K562 (cell line): ENCODE results near the gene SYT8. TPM values are rescaled to one million over a fixed set of nuclear protein-coding genes. Genes with fewer than 3 reads are reported as not detected.

Source experiments
- ATAC-seq: fragments of 200-7000 bp; cut with Tn5 transposase; 3 replicates; pipeline ENCODE4 v1.9.1; 2020; ENCODE audit warnings: moderate library complexity
- BruUV-seq: library from RNA; stranded (reverse); fragments of 400-500 nt; replicated peaks from 2 replicates; lab custom pipeline; 2021; lab: Mats Ljungman, UMichigan
- CTCF ChIA-PET: fragments of 300-600 bp; formaldehyde crosslinking; extraction: SDS; loops from one replicate; lab custom pipeline; 2021; ENCODE audit warnings: low intra/inter-chr PET ratio; lab: Yijun Ruan, JAX
- POLR2A ChIA-PET: fragments of 300-600, 350-650 bp; sonication (Branson Sonifier 250); formaldehyde crosslinking; extraction: SDS; loops from one replicate; lab custom pipeline; 2021; ENCODE audit warnings: antibody characterized with exemption, inconsistent platforms; lab: Yijun Ruan, JAX
- DNase-seq, 4 experiments: peaks; one replicate each; pipeline versions ENCODE4 v3.0.0 to v3.0.0-alpha.2; 2011 to 2018; ENCODE audit warnings: low spot score in 3 of 4, mixed read lengths in 3 of 4; ENCODE audit errors: extremely low read depth in 1 of 4
- FAIRE-seq: peaks from 2 replicates; lab custom pipeline; 2011; peaks lifted over from hg19 to GRCh38; lab: Jason Lieb, UNC
- H2AFZ ChIP-seq: 2 replicates; pipeline ENCODE4 v1.6.0; 2011; ENCODE audit warnings: low read depth, low read length, control low read depth, inconsistent platforms
- H3K27ac ChIP-seq: fragments of 200-600 bp; 3 replicates; pipeline ENCODE4 v1.8.0; 2011; ENCODE audit warnings: low read depth, mild to moderate bottlenecking, control low read depth, inconsistent platforms, low read length, moderate library complexity, mixed read lengths; ENCODE audit errors: extremely low read depth
- H3K27me3 ChIP-seq, 2 experiments: fragments of 300-600 bp in 1 of 2; 2 replicates in 1 of 2; 3 replicates in 1 of 2; pipeline versions ENCODE4 v1.6.0 to v1.8.0; 2011; ENCODE audit warnings: inconsistent platforms in 2 of 2, low read length in 2 of 2, mild to moderate bottlenecking in 1 of 2, mixed read lengths in 1 of 2, moderate library complexity in 1 of 2; ENCODE audit not compliant: control insufficient read depth in 2 of 2, insufficient read depth in 2 of 2
- H3K36me3 ChIP-seq: fragments of 300-600 bp; 3 replicates; pipeline ENCODE4 v1.8.0; 2011; ENCODE audit warnings: mild to moderate bottlenecking, low read length, inconsistent platforms; ENCODE audit not compliant: control insufficient read depth, insufficient read depth
- H3K4me1 ChIP-seq, 2 experiments: fragments of 200-600 bp in 1 of 2; replicated peaks in 1 of 2; 2 replicates in 1 of 2; 3 replicates in 1 of 2; pipeline versions ENCODE4 v1.5.1 to v1.8.0; 2011; ENCODE audit warnings: inconsistent platforms in 2 of 2, low read length in 2 of 2, mild to moderate bottlenecking in 1 of 2, mixed read lengths in 1 of 2, moderate library complexity in 1 of 2; ENCODE audit not compliant: control insufficient read depth in 2 of 2, insufficient read depth in 2 of 2
- H3K4me2 ChIP-seq: 2 replicates; pipeline ENCODE4 v1.6.1; 2011; ENCODE audit warnings: low read length, control low read depth, inconsistent platforms, mixed read lengths; ENCODE audit not compliant: insufficient read depth
- H3K4me3 ChIP-seq: fragments of 200-600 bp; sonication (generic), shearing (Covaris generic); 2 replicates; pipeline ENCODE4 v1.5.1; 2016; ENCODE audit warnings: control low read depth, inconsistent platforms
- H3K79me2 ChIP-seq: fragments of 200-600 bp; 3 replicates; pipeline ENCODE4 v1.8.0; 2011; ENCODE audit warnings: low read length, inconsistent platforms; ENCODE audit not compliant: control insufficient read depth, insufficient read depth
- H3K9ac ChIP-seq, 2 experiments: 2 replicates each; pipeline versions ENCODE4 v1.6.0 to v1.6.1; 2011; ENCODE audit warnings: low read depth in 2 of 2, low read length in 2 of 2, control low read depth in 1 of 2, inconsistent platforms in 1 of 2, mild to moderate bottlenecking in 1 of 2, mixed read lengths in 1 of 2; ENCODE audit not compliant: insufficient read depth in 1 of 2
- H3K9me1 ChIP-seq: one replicate; pipeline ENCODE4 v1.6.0; 2011; ENCODE audit warnings: inconsistent platforms, mild to moderate bottlenecking, low read length, moderate library complexity; ENCODE audit not compliant: control insufficient read depth, insufficient read depth
- H3K9me3 ChIP-seq: replicated peaks from 2 replicates; pipeline ENCODE4 v1.5.1; 2011; ENCODE audit warnings: low read depth, low read length, inconsistent platforms; ENCODE audit not compliant: control insufficient read depth, insufficient read depth
- H4K20me1 ChIP-seq: replicated peaks from 2 replicates; pipeline ENCODE4 v1.6.1; 2011; ENCODE audit warnings: low read length, inconsistent platforms, mixed read lengths; ENCODE audit not compliant: control insufficient read depth, insufficient read depth
- HDAC1 ChIP-seq, 2 experiments: fragments of 450-650 bp; IDR thresholded peaks; 2 replicates each; pipeline ENCODE4 v1.6.1; 2016 to 2017; ENCODE audit warnings: inconsistent platforms in 1 of 2, mild to moderate bottlenecking in 1 of 2, moderate library complexity in 1 of 2
- MAZ ChIP-seq, 2 experiments: fragments of 450-650 bp in 1 of 2; sonication (generic) in 1 of 2; formaldehyde crosslinking; IDR thresholded peaks in 1 of 2; conservative IDR thresholded peaks in 1 of 2; 2 replicates each; pipeline versions ENCODE4 v1.4.0 to v1.5.0; 2020; ENCODE audit warnings: mild to moderate bottlenecking in 1 of 2, missing genetic modification reagents in 1 of 2
- MYC ChIP-seq, 2 experiments: fragments of 250-450 bp in 1 of 2; sonication (Bioruptor Pico) in 1 of 2; IDR thresholded peaks; 2 replicates each; pipeline versions ENCODE4 v1.5.1 to v1.6.1; 2012 to 2021; ENCODE audit warnings: low read depth in 2 of 2, borderline replicate concordance in 1 of 2, improper control_type of control experiment in 1 of 2, low read length in 1 of 2, mild to moderate bottlenecking in 1 of 2, moderate library complexity in 1 of 2
- NKRF ChIP-seq: fragments of 450-650 bp; IDR thresholded peaks from 2 replicates; pipeline ENCODE4 v1.6.1; 2016; ENCODE audit warnings: borderline replicate concordance
- PHF21A ChIP-seq: fragments of 450-650 bp; IDR thresholded peaks from 2 replicates; pipeline ENCODE4 v1.6.1; 2017; ENCODE audit warnings: low read depth, borderline replicate concordance
- RCOR1 ChIP-seq, 2 experiments: IDR thresholded peaks; 2 replicates each; pipeline ENCODE4 v1.6.1; 2012; ENCODE audit warnings: low read depth in 2 of 2, low read length in 2 of 2, borderline replicate concordance in 1 of 2, improper control_type of control experiment in 1 of 2
- YY1 ChIP-seq, 3 experiments: IDR thresholded peaks; 2 replicates each; pipeline ENCODE4 v1.6.1; 2011; ENCODE audit warnings: low read length in 2 of 3, mild to moderate bottlenecking in 2 of 3, moderate library complexity in 2 of 3, borderline replicate concordance in 1 of 3, control low read depth in 1 of 3, low read depth in 1 of 3; ENCODE audit not compliant: insufficient read depth in 3 of 3, insufficient replicate concordance in 2 of 3, control insufficient read depth in 1 of 3, insufficient read length in 1 of 3; ENCODE audit errors: extremely low read depth in 1 of 3
- ZBTB7A ChIP-seq: IDR thresholded peaks from 2 replicates; pipeline ENCODE4 v1.6.1; 2011; ENCODE audit warnings: low read depth, mild to moderate bottlenecking, low read length, moderate library complexity, borderline replicate concordance; ENCODE audit not compliant: control insufficient read depth
- ZNF253 ChIP-seq: fragments of 250-450 bp; sonication (Bioruptor Pico); conservative IDR thresholded peaks from 2 replicates; pipeline ENCODE4 v1.6.1; 2021; ENCODE audit warnings: mild to moderate bottlenecking
- ZNF589 ChIP-seq: fragments of 200-800 bp; sonication (Bioruptor generic); IDR thresholded peaks from 2 replicates; pipeline ENCODE4 v1.6.1; 2016; ENCODE audit warnings: low read depth, missing genetic modification characterization, missing compliant biosample characterization
- WGBS: fragments of 100-300 bp; shearing (Covaris generic); methylation state at CpG from one replicate; pipeline ENCODE4 v1.1.6; 2016; ENCODE audit warnings: low coverage, mixed read lengths; ENCODE audit not compliant: insufficient coverage; ENCODE audit errors: missing lambda C conversion rate; 5-methylcytosine and 5-hydroxymethylcytosine counted together
- in situ Hi-C: fragments of 300-500 bp; cut with MboI; formaldehyde crosslinking; loops from 4 replicates; pipeline ENCODE4 v1.15.0; 2018; ENCODE audit warnings: inconsistent platforms, mixed read lengths
- intact Hi-C: fragments of 100-400 bp; cut with micrococcal nuclease; formaldehyde crosslinking; loops from 2 replicates; pipeline ENCODE4 v1.14.2; 2022
- polyA plus RNA-seq, 8 experiments: library from polyadenylated mRNA; depleted of rRNA in 4 of 8; stranded (reverse) in 5 of 8; unstranded in 3 of 8; fragments of >200 nt; fragmentation: Nextera tagmentation in 2 of 8; fragmentation: Illumina TruSeq in 1 of 8; extraction: Ambion mirVana in 2 of 8; extraction: Trizol in 1 of 8; gene quantifications; 2 replicates each; pipeline versions ENCODE4 v1.2.1 to v1.2.3, GENCODE V29; 2011 to 2014; ENCODE audit warnings: inconsistent platforms in 1 of 8, missing spikeins in 1 of 8
- total RNA-seq, 7 experiments: library from RNA; depleted of rRNA in 6 of 7; stranded (reverse); fragments of >200 nt in 6 of 7; fragmentation: Illumina TruSeq in 2 of 7; extraction: Trizol in 2 of 7; gene quantifications; 2 replicates each; pipeline versions ENCODE4 v1.2.1 to v1.2.3, GENCODE V29; 2011 to 2021; ENCODE audit warnings: low replicate concordance in 1 of 7
- TF ChIP-seq, protein P1 (sequence below): fragments of 450-650 bp; formaldehyde crosslinking; IDR thresholded peaks from 2 replicates; pipeline ENCODE4 v1.4.0; 2020; ENCODE audit warnings: mild to moderate bottlenecking, moderate library complexity

The SYT8 gene
- total and polyA plus RNA-seq, 9 of the 15 experiments (the other 6 are each of a cell fraction or from before 2014, with no cell fraction given), result not detected

DNA sequence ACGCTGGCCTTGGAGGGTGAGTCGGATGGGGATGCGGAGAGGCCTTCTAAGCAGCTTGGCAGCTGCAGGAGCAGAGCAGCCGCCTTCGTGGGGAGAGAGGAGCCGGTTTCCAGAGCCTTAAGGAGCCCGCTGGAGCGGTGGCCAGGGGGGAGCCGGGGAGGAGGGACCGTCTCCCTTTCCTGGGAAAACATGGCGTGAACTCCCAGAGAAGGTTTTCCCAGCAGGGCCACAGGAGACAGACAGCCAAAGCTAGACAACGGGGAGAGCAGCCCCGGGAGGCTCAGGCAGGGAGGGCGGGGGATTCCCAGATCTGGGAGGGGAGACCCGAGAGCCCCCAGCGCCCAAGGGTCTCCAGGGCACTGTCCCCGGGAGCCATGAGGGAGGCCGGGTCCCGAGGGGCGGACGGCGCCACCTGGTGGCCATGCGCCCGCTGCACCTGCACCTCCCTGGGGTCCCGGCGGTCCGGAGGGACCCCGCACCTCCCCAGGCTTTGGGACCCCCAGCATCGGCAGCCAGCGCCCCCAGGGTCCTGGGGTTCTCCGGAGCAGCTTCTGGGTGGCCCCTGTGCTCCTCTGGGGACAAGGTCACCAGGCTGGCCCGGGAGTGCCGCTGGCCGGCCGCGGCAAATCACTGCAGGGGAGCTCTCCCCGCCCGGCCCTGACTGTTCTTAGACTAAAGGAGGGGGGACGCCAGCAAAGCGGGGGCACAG, 2.4 kb upstream of the SYT8 start:
- BruUV-seq, result no TSS peak
- in situ Hi-C loops, result no loop called here
- no peak overlapping the region for H2AFZ ChIP-seq
- no peak overlapping the region for H3K4me2 ChIP-seq
- no peaks in the 10 kb centered on the region for H3K9me3 ChIP-seq
- ATAC-seq (peak; percentile 90), DNase-seq (peak; percentile 51 to 87 (median 84)), FAIRE-seq (no peak)
- CTCF ChIA-PET, result interaction anchor here (0.5 to 5.3 kb wide), 13 partner anchors 39 to 180 kb away, joined by 3 to 77 read pairs (median 5); partner anchors contain the start of gene KRTAP5-6
- H3K9ac ChIP-seq, result no peak overlapping the region
- no peak overlapping the region for H3K27ac ChIP-seq
- no peaks in the 10 kb centered on the region for H3K79me2 ChIP-seq
- no peak overlapping the region for H3K4me3 ChIP-seq
- peaks cover 3 to 75% of the 10 kb centered on the region in 2 experiments; a peak in 4 of 5 replicates for H3K27me3 ChIP-seq
- WGBS, result under 1% methylated on average over 31 of the region's 40 CpGs
- H3K4me1 ChIP-seq, result peaks cover 0 to 40% of the 10 kb centered on the region in 2 experiments; a peak in 2 of 5 replicates
- intact Hi-C loops, result loop anchor here (1.0 to 2.0 kb wide), 2 partner anchors 138 to 180 kb away; no protein-coding TSS in a partner anchor
- no peaks in the 10 kb centered on the region for H3K36me3 ChIP-seq
- peaks cover 15% of the 10 kb centered on the region for H4K20me1 ChIP-seq
- POLR2A ChIA-PET, result interaction anchor here (0.6 kb wide), 1 partner anchor 127 kb away, joined by 3 read pairs; no protein-coding TSS in a partner anchor
- no peaks in the 10 kb centered on the region for H3K9me1 ChIP-seq
- TF ChIP-seq HDAC1 (IDR thresholded peaks at IDR 0.05) (0 out of 4 replicates have a peak, but pooled peaks of 1 of the 2 experiments have one; percentile 24), RCOR1 (IDR thresholded peaks at IDR 0.05; ENCODE audit: borderline replicate concordance in 1 of 2, low read depth in 2 of 2, low read length in 2 of 2) (0 out of 4 replicates have a peak, but pooled peaks of 1 of the 2 experiments have one; percentile 16), YY1 (IDR thresholded peaks at IDR 0.05; ENCODE audit: borderline replicate concordance in 1 of 3, control insufficient read depth in 1 of 3, extremely low read depth in 1 of 3, insufficient read depth in 3 of 3, insufficient read length in 1 of 3, insufficient replicate concordance in 2 of 3, low read depth in 1 of 3, low read length in 2 of 3) (peak in 1 of 3 experiments; percentile 45), ZBTB7A (peak; percentile 88; the same call in 1 of the 2 replicates), ZNF253 (CRISPR knock-in tag) (no peak), MAZ (CRISPR knock-in tag; conservative IDR thresholded peaks at IDR 0.05 in 1 of 2, IDR thresholded peaks at IDR 0.05 in 1 of 2) (peak; percentile 40 to 53; a peak in 3 of 4 replicates), PHF21A (peak; percentile 90), NKRF (no peak), ZNF589 (CRISPR knock-in tag) (no peak), MYC (IDR thresholded peaks at IDR 0.05; ENCODE audit: low read depth, low read length) (0 out of 2 replicates have a peak, but pooled peaks have one; percentile 32), MYC (CRISPR knock-in tag; IDR thresholded peaks at IDR 0.05; ENCODE audit: borderline replicate concordance, low read depth) (no peak)
- TF ChIP-seq, protein P1, sequence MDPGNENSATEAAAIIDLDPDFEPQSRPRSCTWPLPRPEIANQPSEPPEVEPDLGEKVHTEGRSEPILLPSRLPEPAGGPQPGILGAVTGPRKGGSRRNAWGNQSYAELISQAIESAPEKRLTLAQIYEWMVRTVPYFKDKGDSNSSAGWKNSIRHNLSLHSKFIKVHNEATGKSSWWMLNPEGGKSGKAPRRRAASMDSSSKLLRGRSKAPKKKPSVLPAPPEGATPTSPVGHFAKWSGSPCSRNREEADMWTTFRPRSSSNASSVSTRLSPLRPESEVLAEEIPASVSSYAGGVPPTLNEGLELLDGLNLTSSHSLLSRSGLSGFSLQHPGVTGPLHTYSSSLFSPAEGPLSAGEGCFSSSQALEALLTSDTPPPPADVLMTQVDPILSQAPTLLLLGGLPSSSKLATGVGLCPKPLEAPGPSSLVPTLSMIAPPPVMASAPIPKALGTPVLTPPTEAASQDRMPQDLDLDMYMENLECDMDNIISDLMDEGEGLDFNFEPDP (CRISPR knock-in tag), result no peak
